ENCODE results near the gene VIL1. TPM values are rescaled to one million over a fixed set of nuclear protein-coding genes. Genes with fewer than 3 reads are reported as not detected.
A peak's percentile ranks its signal among the peaks of the same experiment; 100 is the strongest.

The VIL1 gene
- total and polyA plus RNA-seq, 2 of the 13 experiments (the other 11 are each of a cell fraction or from before 2014, with no cell fraction given), result 287 to 301 TPM

DNA sequence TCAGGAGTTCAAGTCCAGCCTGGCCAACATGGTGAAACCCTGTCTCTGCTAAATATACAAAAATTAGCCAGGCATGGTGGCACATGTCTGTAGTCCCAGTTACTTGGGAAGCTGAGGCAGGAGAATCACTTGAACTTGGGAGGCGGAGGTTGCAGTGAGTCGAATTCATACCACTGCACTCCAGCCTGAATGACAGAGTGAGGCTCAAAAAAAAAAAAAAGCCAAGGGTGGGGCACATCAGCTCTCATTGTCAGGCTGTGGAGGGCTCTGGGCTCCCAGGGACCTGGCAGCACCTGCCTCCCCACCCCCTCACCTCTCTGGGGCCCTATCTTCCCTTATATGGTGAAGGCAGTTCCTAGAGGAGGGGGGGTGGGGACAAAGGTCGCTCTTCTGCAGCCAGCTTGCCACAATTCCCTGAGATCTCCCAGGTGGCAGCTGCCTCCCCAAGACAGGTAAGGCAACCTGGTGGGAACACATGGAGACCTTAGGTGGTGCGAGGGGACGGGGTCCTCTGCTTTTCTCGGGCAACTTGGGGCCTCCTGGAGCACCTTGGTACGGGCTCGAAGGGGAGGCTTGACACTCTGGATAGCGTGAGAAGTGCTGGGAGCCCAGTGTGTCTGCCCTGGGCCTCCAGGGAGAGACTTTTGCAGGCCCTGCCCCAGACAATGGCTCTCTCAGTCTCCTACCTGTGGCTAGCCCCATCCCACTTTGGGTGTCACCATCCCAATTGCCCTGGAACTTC is at the start of gene VIL1 (continued):
- TF ChIP-seq, protein P1, sequence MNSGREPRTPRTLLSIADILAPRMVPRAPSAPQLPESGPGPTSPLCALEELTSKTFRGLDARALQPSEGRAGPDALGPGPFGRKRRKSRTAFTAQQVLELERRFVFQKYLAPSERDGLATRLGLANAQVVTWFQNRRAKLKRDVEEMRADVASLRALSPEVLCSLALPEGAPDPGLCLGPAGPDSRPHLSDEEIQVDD (CRISPR knock-in tag; IDR thresholded peaks at IDR 0.05; ENCODE audit: borderline replicate concordance), result no peak
- TF ChIP-seq ZNF746 (CRISPR knock-in tag; IDR thresholded peaks at IDR 0.05), result peak; percentile 82
- no peak for TF ChIP-seq TCF7 (IDR thresholded peaks at IDR 0.05; ENCODE audit: low read depth)
- TF ChIP-seq, protein P2, sequence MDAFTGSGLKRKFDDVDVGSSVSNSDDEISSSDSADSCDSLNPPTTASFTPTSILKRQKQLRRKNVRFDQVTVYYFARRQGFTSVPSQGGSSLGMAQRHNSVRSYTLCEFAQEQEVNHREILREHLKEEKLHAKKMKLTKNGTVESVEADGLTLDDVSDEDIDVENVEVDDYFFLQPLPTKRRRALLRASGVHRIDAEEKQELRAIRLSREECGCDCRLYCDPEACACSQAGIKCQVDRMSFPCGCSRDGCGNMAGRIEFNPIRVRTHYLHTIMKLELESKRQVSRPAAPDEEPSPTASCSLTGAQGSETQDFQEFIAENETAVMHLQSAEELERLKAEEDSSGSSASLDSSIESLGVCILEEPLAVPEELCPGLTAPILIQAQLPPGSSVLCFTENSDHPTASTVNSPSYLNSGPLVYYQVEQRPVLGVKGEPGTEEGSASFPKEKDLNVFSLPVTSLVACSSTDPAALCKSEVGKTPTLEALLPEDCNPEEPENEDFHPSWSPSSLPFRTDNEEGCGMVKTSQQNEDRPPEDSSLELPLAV (CRISPR knock-in tag; conservative IDR thresholded peaks at IDR 0.05; ENCODE audit: low read depth), result no peak
- TF ChIP-seq GLI4 (CRISPR knock-in tag; IDR thresholded peaks at IDR 0.05; ENCODE audit: borderline replicate concordance), result 0 out of 2 replicates have a peak, but pooled peaks have one; percentile 62
- TF ChIP-seq, protein P3, sequence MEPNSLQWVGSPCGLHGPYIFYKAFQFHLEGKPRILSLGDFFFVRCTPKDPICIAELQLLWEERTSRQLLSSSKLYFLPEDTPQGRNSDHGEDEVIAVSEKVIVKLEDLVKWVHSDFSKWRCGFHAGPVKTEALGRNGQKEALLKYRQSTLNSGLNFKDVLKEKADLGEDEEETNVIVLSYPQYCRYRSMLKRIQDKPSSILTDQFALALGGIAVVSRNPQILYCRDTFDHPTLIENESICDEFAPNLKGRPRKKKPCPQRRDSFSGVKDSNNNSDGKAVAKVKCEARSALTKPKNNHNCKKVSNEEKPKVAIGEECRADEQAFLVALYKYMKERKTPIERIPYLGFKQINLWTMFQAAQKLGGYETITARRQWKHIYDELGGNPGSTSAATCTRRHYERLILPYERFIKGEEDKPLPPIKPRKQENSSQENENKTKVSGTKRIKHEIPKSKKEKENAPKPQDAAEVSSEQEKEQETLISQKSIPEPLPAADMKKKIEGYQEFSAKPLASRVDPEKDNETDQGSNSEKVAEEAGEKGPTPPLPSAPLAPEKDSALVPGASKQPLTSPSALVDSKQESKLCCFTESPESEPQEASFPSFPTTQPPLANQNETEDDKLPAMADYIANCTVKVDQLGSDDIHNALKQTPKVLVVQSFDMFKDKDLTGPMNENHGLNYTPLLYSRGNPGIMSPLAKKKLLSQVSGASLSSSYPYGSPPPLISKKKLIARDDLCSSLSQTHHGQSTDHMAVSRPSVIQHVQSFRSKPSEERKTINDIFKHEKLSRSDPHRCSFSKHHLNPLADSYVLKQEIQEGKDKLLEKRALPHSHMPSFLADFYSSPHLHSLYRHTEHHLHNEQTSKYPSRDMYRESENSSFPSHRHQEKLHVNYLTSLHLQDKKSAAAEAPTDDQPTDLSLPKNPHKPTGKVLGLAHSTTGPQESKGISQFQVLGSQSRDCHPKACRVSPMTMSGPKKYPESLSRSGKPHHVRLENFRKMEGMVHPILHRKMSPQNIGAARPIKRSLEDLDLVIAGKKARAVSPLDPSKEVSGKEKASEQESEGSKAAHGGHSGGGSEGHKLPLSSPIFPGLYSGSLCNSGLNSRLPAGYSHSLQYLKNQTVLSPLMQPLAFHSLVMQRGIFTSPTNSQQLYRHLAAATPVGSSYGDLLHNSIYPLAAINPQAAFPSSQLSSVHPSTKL (CRISPR knock-in tag; IDR thresholded peaks at IDR 0.05), result peak; percentile 73
- TF ChIP-seq KLF11 (CRISPR knock-in tag; IDR thresholded peaks at IDR 0.05), result no peak
- TF ChIP-seq, protein P4, sequence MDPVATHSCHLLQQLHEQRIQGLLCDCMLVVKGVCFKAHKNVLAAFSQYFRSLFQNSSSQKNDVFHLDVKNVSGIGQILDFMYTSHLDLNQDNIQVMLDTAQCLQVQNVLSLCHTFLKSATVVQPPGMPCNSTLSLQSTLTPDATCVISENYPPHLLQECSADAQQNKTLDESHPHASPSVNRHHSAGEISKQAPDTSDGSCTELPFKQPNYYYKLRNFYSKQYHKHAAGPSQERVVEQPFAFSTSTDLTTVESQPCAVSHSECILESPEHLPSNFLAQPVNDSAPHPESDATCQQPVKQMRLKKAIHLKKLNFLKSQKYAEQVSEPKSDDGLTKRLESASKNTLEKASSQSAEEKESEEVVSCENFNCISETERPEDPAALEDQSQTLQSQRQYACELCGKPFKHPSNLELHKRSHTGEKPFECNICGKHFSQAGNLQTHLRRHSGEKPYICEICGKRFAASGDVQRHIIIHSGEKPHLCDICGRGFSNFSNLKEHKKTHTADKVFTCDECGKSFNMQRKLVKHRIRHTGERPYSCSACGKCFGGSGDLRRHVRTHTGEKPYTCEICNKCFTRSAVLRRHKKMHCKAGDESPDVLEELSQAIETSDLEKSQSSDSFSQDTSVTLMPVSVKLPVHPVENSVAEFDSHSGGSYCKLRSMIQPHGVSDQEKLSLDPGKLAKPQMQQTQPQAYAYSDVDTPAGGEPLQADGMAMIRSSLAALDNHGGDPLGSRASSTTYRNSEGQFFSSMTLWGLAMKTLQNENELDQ (CRISPR knock-in tag; IDR thresholded peaks at IDR 0.05; ENCODE audit: borderline replicate concordance), result peak; percentile 71; the same call in 1 of the 2 replicates
- TF ChIP-seq, protein P5, sequence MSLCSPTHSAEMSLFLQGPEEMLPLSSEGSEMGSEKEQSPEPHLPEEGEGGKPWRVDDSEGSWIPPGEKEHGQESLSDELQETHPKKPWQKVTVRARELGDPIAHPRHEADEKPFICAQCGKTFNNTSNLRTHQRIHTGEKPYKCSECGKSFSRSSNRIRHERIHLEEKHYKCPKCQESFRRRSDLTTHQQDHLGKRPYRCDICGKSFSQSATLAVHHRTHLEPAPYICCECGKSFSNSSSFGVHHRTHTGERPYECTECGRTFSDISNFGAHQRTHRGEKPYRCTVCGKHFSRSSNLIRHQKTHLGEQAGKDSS (CRISPR knock-in tag; IDR thresholded peaks at IDR 0.05; ENCODE audit: borderline replicate concordance, low read depth), result no peak
- TF ChIP-seq ZBTB8A (CRISPR knock-in tag; IDR thresholded peaks at IDR 0.05; ENCODE audit: borderline replicate concordance, low read depth), result no peak; the same call in 1 of the 2 replicates
- no peak for TF ChIP-seq ZNF44 (CRISPR knock-in tag; IDR thresholded peaks at IDR 0.05)
- peak; percentile 84 for TF ChIP-seq MYC (CRISPR knock-in tag; IDR thresholded peaks at IDR 0.05; ENCODE audit: borderline replicate concordance)
- TF ChIP-seq IRF2 (CRISPR knock-in tag; IDR thresholded peaks at IDR 0.05), result peak; percentile 81
- TF ChIP-seq ZNF235 (CRISPR knock-in tag; IDR thresholded peaks at IDR 0.05; ENCODE audit: borderline replicate concordance), result no peak; the same call in 1 of the 2 replicates
- TF ChIP-seq, protein P6, sequence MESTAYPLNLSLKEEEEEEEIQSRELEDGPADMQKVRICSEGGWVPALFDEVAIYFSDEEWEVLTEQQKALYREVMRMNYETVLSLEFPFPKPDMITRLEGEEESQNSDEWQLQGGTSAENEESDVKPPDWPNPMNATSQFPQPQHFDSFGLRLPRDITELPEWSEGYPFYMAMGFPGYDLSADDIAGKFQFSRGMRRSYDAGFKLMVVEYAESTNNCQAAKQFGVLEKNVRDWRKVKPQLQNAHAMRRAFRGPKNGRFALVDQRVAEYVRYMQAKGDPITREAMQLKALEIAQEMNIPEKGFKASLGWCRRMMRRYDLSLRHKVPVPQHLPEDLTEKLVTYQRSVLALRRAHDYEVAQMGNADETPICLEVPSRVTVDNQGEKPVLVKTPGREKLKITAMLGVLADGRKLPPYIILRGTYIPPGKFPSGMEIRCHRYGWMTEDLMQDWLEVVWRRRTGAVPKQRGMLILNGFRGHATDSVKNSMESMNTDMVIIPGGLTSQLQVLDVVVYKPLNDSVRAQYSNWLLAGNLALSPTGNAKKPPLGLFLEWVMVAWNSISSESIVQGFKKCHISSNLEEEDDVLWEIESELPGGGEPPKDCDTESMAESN (CRISPR knock-in tag; conservative IDR thresholded peaks at IDR 0.05), result peak; percentile 85; the same call in 1 of the 2 replicates
- no peak for TF ChIP-seq ZNF839 (CRISPR knock-in tag; IDR thresholded peaks at IDR 0.05; ENCODE audit: borderline replicate concordance)
- no peak for TF ChIP-seq SNAPC2 (CRISPR knock-in tag; IDR thresholded peaks at IDR 0.05)

All from HepG2 (cell line).